Caco-2 (cell line): ENCODE results near the gene NDUFB10. TPM values are rescaled to one million over a fixed set of nuclear protein-coding genes. Genes with fewer than 3 reads are reported as not detected.

Experiments
- BruUV-seq: library from RNA; stranded (reverse); fragments of 400-500 nt; replicated peaks from 2 replicates; lab custom pipeline; 2021; lab: Mats Ljungman, UMichigan
- CTCF ChIA-PET: fragments of 300-600 bp; sonication (Branson Sonifier 250); formaldehyde crosslinking; loops from one replicate; lab custom pipeline; 2022; ENCODE audit warnings: antibody characterized with exemption; lab: Charles Lee
- POLR2A ChIA-PET: fragments of 300-600 bp; sonication (Branson Sonifier 250); formaldehyde crosslinking; loops from one replicate; lab custom pipeline; 2022; ENCODE audit warnings: antibody characterized with exemption; lab: Charles Lee
- DNase-seq, 2 experiments: peaks; one replicate each; pipeline versions ENCODE4 v3.0.0 to v3.0.0-alpha.2; 2020 to 2022
- H3K27me3 ChIP-seq: replicated peaks from 2 replicates; pipeline ENCODE4 v1.6.0; 2011; ENCODE audit warnings: low read length; ENCODE audit not compliant: control insufficient read depth, insufficient read depth
- H3K36me3 ChIP-seq: 2 replicates; pipeline ENCODE4 v1.5.1; 2011; ENCODE audit warnings: low read length; ENCODE audit not compliant: control insufficient read depth, insufficient read depth
- H3K4me1 ChIP-seq: fragments of 250-450 bp; sonication (Bioruptor Pico); 2 replicates; pipeline ENCODE4 v1.5.1; 2020; ENCODE audit warnings: mild to moderate bottlenecking
- H3K4me3 ChIP-seq: 2 replicates; pipeline ENCODE4 v1.5.1; 2011; ENCODE audit warnings: low read depth, mild to moderate bottlenecking, control low read depth, low read length
- H3K9me3 ChIP-seq: fragments of 250-450 bp; sonication (Bioruptor Pico); 2 replicates; pipeline ENCODE4 v1.5.1; 2020; ENCODE audit warnings: mild to moderate bottlenecking, moderate library complexity
- H3K27ac Mint-ChIP-seq: one replicate; pipeline ENCODE4 v1.8.0; 2022; ENCODE audit warnings: mixed read lengths; ENCODE audit not compliant: unreplicated experiment
- H3K27me3 Mint-ChIP-seq: one replicate; pipeline ENCODE4 v1.8.0; 2022; ENCODE audit warnings: mixed read lengths; ENCODE audit not compliant: insufficient read depth, unreplicated experiment
- H3K36me3 Mint-ChIP-seq: one replicate; pipeline ENCODE4 v1.8.0; 2022; ENCODE audit warnings: mild to moderate bottlenecking, mixed read lengths; ENCODE audit not compliant: insufficient read depth, unreplicated experiment
- H3K4me1 Mint-ChIP-seq: one replicate; pipeline ENCODE4 v1.8.0; 2022; ENCODE audit warnings: low read depth, mixed read lengths; ENCODE audit not compliant: unreplicated experiment
- H3K4me3 Mint-ChIP-seq: one replicate; pipeline ENCODE4 v1.8.0; 2022; ENCODE audit warnings: mild to moderate bottlenecking, moderate library complexity, mixed read lengths; ENCODE audit not compliant: unreplicated experiment
- H3K9me3 Mint-ChIP-seq: one replicate; pipeline ENCODE4 v1.8.0; 2022; ENCODE audit warnings: mixed read lengths; ENCODE audit not compliant: unreplicated experiment
- CTCF ChIP-seq, 2 experiments: fragments of 200-600 bp in 1 of 2; IDR thresholded peaks; 1 replicate in 1 of 2; 2 replicates in 1 of 2; pipeline versions ENCODE4 v1.5.1 to v1.8.0; 2011 to 2022; ENCODE audit warnings: antibody characterized with exemption in 1 of 2, control low read depth in 1 of 2, inconsistent platforms in 1 of 2, low read depth in 1 of 2, low read length in 1 of 2, mild to moderate bottlenecking in 1 of 2, moderate library complexity in 1 of 2; ENCODE audit not compliant: insufficient read depth in 1 of 2, severe bottlenecking in 1 of 2, unreplicated experiment in 1 of 2
- intact Hi-C: fragments of 100-400 bp; cut with micrococcal nuclease; formaldehyde crosslinking; loops from one replicate; pipeline ENCODE4 v1.10.0; 2022; ENCODE audit not compliant: unreplicated experiment
- total RNA-seq: library from RNA; stranded (reverse); gene quantifications from 2 replicates; pipeline ENCODE4 v1.2.3, GENCODE V29; 2022

Gene NDUFB10
- total RNA-seq, 1 experiment from 2014 or later = 128 TPM

GRCh38 chr16:1914084-1914608 is 45.2 kb upstream of the NDUFB10 start:
- H3K27me3 ChIP-seq = no peaks in the 10 kb centered on the region; the same call in 1 of the 2 replicates
- H3K27ac Mint-ChIP-seq = no peak overlapping the region

GRCh38 chr16:1914988-1915387 is 44.4 kb upstream of the NDUFB10 start:
- no peak overlapping the region for H3K4me3 Mint-ChIP-seq
- DNase-seq = no peak
- H3K36me3 Mint-ChIP-seq = no peaks in the 10 kb centered on the region
- CTCF ChIA-PET = no interaction called here
- BruUV-seq = no TSS peak
- Histone ChIP-seq H3K27me3 (no peaks in the 10 kb centered on the region; the same call in 1 of the 2 replicates), H3K36me3 (no peaks in the 10 kb centered on the region), H3K4me1 (no peaks in the 10 kb centered on the region), H3K4me3 (no peak overlapping the region), H3K9me3 (no peaks in the 10 kb centered on the region)
- no peak for TF ChIP-seq CTCF (IDR thresholded peaks at IDR 0.05; ENCODE audit: insufficient read depth in 1 of 2, low read depth in 1 of 2, low read length in 1 of 2, severe bottlenecking in 1 of 2, unreplicated experiment in 1 of 2)
- no peak overlapping the region for H3K27ac Mint-ChIP-seq
- H3K27me3 Mint-ChIP-seq = peaks cover 4% of the 10 kb centered on the region
- H3K4me1 Mint-ChIP-seq = no peaks in the 10 kb centered on the region
- H3K9me3 Mint-ChIP-seq = no peaks in the 10 kb centered on the region
- intact Hi-C loops = no loop called here
- POLR2A ChIA-PET = no interaction called here

More at GRCh38 chr16:1914084-1914608, 45.2 kb upstream of the NDUFB10 start:
- no peak overlapping the region for H3K4me3 Mint-ChIP-seq
- H3K36me3 Mint-ChIP-seq = no peaks in the 10 kb centered on the region
- TF ChIP-seq CTCF (IDR thresholded peaks at IDR 0.05; ENCODE audit: insufficient read depth in 1 of 2, low read depth in 1 of 2, low read length in 1 of 2, severe bottlenecking in 1 of 2, unreplicated experiment in 1 of 2) = no peak
- Histone ChIP-seq H3K36me3 (no peaks in the 10 kb centered on the region), H3K4me3 (no peak overlapping the region), H3K9me3 (no peaks in the 10 kb centered on the region), H3K4me1 (no peaks in the 10 kb centered on the region)
- intact Hi-C loops = no loop called here
- POLR2A ChIA-PET = no interaction called here
- H3K4me1 Mint-ChIP-seq = no peaks in the 10 kb centered on the region
- DNase-seq = no peak
- H3K27me3 Mint-ChIP-seq = peaks cover 4% of the 10 kb centered on the region
- no peaks in the 10 kb centered on the region for H3K9me3 Mint-ChIP-seq
- CTCF ChIA-PET = no interaction called here
- BruUV-seq = no TSS peak

- Mint-ChIP-seq H3K27ac (no peak overlapping the region), H3K4me3 (no peak overlapping the region), H3K27me3 (peaks cover 6% of the 10 kb centered on the region), H3K9me3 (no peaks in the 10 kb centered on the region), H3K4me1 (no peaks in the 10 kb centered on the region), H3K36me3 (no peaks in the 10 kb centered on the region)
- Histone ChIP-seq H3K4me1 (no peaks in the 10 kb centered on the region), H3K27me3 (no peaks in the 10 kb centered on the region; the same call in none of the 2 replicates), H3K9me3 (no peaks in the 10 kb centered on the region), H3K36me3 (no peaks in the 10 kb centered on the region), H3K4me3 (no peak overlapping the region)
- ChIA-PET CTCF (no interaction called here), POLR2A (no interaction called here)
- intact Hi-C loops = no loop called here
- BruUV-seq = no TSS peak
- DNase-seq = no peak
- TF ChIP-seq CTCF (IDR thresholded peaks at IDR 0.05; ENCODE audit: insufficient read depth in 1 of 2, low read depth in 1 of 2, low read length in 1 of 2, severe bottlenecking in 1 of 2, unreplicated experiment in 1 of 2) = no peak
These were observed 43.4 kb upstream of the NDUFB10 start for GRCh38 chr16:1915732-1916639.
